ENCODE measurements around the gene ALDH1A2.

GRCh38 chr15:58049520-58050227 lies 15.8 kb downstream of the ALDH1A2 start:
- no peak for TF ChIP-seq POLR2A (IDR thresholded peaks at IDR 0.05)
- TF ChIP-seq, protein P1, sequence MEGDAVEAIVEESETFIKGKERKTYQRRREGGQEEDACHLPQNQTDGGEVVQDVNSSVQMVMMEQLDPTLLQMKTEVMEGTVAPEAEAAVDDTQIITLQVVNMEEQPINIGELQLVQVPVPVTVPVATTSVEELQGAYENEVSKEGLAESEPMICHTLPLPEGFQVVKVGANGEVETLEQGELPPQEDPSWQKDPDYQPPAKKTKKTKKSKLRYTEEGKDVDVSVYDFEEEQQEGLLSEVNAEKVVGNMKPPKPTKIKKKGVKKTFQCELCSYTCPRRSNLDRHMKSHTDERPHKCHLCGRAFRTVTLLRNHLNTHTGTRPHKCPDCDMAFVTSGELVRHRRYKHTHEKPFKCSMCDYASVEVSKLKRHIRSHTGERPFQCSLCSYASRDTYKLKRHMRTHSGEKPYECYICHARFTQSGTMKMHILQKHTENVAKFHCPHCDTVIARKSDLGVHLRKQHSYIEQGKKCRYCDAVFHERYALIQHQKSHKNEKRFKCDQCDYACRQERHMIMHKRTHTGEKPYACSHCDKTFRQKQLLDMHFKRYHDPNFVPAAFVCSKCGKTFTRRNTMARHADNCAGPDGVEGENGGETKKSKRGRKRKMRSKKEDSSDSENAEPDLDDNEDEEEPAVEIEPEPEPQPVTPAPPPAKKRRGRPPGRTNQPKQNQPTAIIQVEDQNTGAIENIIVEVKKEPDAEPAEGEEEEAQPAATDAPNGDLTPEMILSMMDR (IDR thresholded peaks at IDR 0.05), result no peak
